GM12864 (cell line): Measurements from ENCODE around the gene PCBP3.

Experiments used
- DNase-seq: peaks from one replicate; pipeline ENCODE4 v3.0.0-alpha.2; 2011; ENCODE audit warnings: low read depth
- H3K4me3 ChIP-seq: 2 replicates; pipeline ENCODE4 v1.5.1; 2011; ENCODE audit warnings: mild to moderate bottlenecking, low read depth, low read length, control low read depth
- TF ChIP-seq, protein P1 (sequence below): IDR thresholded peaks from 2 replicates; pipeline ENCODE4 v1.5.1; 2011; ENCODE audit warnings: low read depth, mild to moderate bottlenecking, moderate library complexity, low read length, control low read depth, inconsistent platforms; ENCODE audit errors: missing control alignments

The PCBP3 gene

DNA sequence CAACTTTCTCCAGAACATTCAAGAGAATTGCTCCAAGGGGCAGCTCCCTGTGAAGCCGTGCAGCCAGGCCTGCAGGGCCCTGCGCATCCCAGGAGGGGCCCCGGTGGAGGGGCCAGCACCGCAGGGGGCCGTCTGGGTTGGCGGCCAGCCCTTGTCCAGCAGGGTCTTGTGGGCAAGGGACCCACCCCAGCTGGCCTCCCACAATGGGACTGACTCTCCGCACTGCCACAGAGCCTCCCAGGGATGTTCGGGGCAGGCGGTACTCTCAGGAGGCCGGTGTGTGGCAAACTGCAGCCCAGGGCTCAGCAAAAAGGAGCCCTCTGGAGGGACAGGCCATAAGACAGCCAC is 269.9 kb downstream of the PCBP3 start:
- H3K4me3 ChIP-seq: no peak overlapping the region
- TF ChIP-seq, protein P1, sequence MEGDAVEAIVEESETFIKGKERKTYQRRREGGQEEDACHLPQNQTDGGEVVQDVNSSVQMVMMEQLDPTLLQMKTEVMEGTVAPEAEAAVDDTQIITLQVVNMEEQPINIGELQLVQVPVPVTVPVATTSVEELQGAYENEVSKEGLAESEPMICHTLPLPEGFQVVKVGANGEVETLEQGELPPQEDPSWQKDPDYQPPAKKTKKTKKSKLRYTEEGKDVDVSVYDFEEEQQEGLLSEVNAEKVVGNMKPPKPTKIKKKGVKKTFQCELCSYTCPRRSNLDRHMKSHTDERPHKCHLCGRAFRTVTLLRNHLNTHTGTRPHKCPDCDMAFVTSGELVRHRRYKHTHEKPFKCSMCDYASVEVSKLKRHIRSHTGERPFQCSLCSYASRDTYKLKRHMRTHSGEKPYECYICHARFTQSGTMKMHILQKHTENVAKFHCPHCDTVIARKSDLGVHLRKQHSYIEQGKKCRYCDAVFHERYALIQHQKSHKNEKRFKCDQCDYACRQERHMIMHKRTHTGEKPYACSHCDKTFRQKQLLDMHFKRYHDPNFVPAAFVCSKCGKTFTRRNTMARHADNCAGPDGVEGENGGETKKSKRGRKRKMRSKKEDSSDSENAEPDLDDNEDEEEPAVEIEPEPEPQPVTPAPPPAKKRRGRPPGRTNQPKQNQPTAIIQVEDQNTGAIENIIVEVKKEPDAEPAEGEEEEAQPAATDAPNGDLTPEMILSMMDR: no peak
- DNase-seq: no peak

- no peak for DNase-seq
- TF ChIP-seq, protein P1: no peak
- no peak overlapping the region for H3K4me3 ChIP-seq
These were observed 270.4 kb downstream of the PCBP3 start for GRCh38 chr21:45913886-45914285.

- no peak overlapping the region for H3K4me3 ChIP-seq
- no peak for DNase-seq
- TF ChIP-seq, protein P1: no peak
These were observed 270.9 kb downstream of the PCBP3 start for GRCh38 chr21:45914321-45914845.

DNA sequence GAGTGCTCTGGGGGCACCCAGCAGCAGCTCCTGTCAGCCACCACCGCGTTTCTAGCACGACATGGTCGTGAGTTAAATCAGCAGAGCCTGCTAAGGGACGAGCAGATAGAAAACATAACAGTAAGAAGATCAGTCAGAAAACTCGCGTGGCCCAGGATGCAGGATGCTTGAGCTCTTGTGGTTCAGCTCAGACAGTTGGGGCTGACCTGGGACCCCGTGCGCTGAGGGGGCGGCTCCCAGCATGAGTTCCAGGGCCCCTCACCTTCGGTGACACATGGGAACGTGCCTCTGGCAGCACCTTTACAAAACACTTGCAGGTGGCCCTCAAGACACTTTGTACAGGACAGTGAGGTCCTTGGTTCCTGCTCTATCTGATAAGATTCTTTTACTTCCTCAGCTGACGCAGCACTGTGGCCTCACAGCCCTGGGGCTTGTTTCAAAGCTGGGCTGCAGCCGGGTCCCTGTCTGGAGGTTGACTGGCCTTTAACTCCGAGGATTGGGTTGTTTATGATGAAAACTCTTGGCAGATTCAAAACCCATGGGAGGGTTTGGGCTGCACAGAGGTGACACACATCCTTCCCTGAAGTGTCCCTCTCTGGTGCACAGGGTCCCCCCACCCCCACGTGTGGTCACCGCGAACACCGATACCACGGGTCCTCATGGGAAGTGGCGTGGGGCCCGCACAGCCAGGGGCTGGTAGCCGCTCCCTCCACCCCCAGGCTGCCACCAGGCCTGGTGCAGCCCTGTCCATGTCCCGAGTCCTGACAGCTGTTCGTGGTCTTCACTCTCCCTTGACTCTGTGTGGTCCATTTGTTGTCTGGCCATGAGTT is 272.7 kb downstream of the PCBP3 start:
- DNase-seq: no peak
- TF ChIP-seq, protein P1: no peak
- H3K4me3 ChIP-seq: no peak overlapping the region

- H3K4me3 ChIP-seq: no peak overlapping the region
- DNase-seq: no peak
- TF ChIP-seq, protein P1: no peak
These were observed 273.7 kb downstream of the PCBP3 start for GRCh38 chr21:45917241-45917640.

DNA sequence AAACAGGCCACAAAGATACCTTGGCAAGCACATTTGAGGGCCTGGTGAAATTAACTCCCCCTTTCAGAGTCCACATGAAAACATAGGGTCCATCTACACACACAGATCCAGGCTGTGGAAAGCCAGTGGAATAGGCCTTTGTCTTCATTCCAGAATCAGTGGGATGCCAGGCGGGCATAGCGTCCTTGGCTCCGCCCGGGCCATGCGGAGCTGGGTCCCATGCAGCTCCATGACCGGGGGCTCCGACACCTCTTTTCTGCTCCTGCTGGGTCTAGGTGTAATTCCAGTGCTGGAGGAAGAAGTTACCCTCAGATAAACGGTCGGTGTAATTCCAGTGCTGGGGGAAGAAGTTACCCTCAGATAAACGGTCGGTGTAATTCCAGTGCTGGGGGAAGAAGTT is 274.5 kb downstream of the PCBP3 start:
- TF ChIP-seq, protein P1: no peak
- no peak for DNase-seq
- no peak overlapping the region for H3K4me3 ChIP-seq
